Endodermal cell (in vitro differentiated cells): ENCODE data around the gene LAIR1. TPM values are rescaled to one million over a fixed set of nuclear protein-coding genes. Genes with fewer than 3 reads are reported as not detected.
"Not testable (repeated sequence)": the region's sequence is repeated elsewhere in the genome, so short reads cannot be mapped to it uniquely, and the experiment has no call there.

ENCODE experiments used
- DNase-seq: peaks from one replicate; pipeline ENCODE4 v3.0.0-alpha.2; 2017
- H3K27ac ChIP-seq: 2 replicates; pipeline ENCODE4 v1.5.1; 2013; ENCODE audit warnings: mild to moderate bottlenecking, low read depth, low read length, moderate library complexity
- H3K27me3 ChIP-seq: 2 replicates; pipeline ENCODE4 v1.6.1; 2013; ENCODE audit warnings: mild to moderate bottlenecking, low read length, moderate library complexity; ENCODE audit not compliant: insufficient read depth, control insufficient read depth, poor library complexity, severe bottlenecking
- H3K36me3 ChIP-seq: 2 replicates; pipeline ENCODE4 v1.7.0; 2013; ENCODE audit warnings: mild to moderate bottlenecking, low read length, moderate library complexity; ENCODE audit not compliant: control insufficient read depth, insufficient read depth
- H3K4me1 ChIP-seq: one replicate; pipeline ENCODE4 v1.7.0; 2013; ENCODE audit warnings: low read length; ENCODE audit not compliant: control insufficient read depth, insufficient read depth
- H3K4me3 ChIP-seq: 2 replicates; pipeline ENCODE4 v1.5.1; 2013; ENCODE audit warnings: mild to moderate bottlenecking, low read length, moderate library complexity
- H3K9ac ChIP-seq: 2 replicates; pipeline ENCODE4 v1.6.1; 2013; ENCODE audit warnings: mild to moderate bottlenecking, low read length, moderate library complexity; ENCODE audit not compliant: poor library complexity, severe bottlenecking; ENCODE audit errors: extremely low read depth
- H3K9me3 ChIP-seq: 2 replicates; pipeline ENCODE4 v1.6.1; 2013; ENCODE audit warnings: mild to moderate bottlenecking, low read length, moderate library complexity; ENCODE audit not compliant: control insufficient read depth
- H3K27ac Mint-ChIP-seq: 2 replicates; pipeline ENCODE4 v1.8.0; 2020; ENCODE audit warnings: mixed read lengths
- H3K27me3 Mint-ChIP-seq: 2 replicates; pipeline ENCODE4 v1.8.0; 2021; ENCODE audit warnings: mild to moderate bottlenecking, mixed read lengths; ENCODE audit not compliant: insufficient read depth
- H3K36me3 Mint-ChIP-seq: 2 replicates; pipeline ENCODE4 v1.8.0; 2020; ENCODE audit warnings: low read depth, mixed read lengths
- H3K4me1 Mint-ChIP-seq: 2 replicates; pipeline ENCODE4 v1.8.0; 2020; ENCODE audit warnings: mixed read lengths
- H3K4me3 Mint-ChIP-seq: 2 replicates; pipeline ENCODE4 v1.8.0; 2020; ENCODE audit warnings: mild to moderate bottlenecking, moderate library complexity, mixed read lengths
- H3K9me3 Mint-ChIP-seq: 2 replicates; pipeline ENCODE4 v1.8.0; 2020; ENCODE audit warnings: mild to moderate bottlenecking, mixed read lengths
- WGBS, 2 experiments: methylation state at CpG; one replicate each; pipeline versions ENCODE4 v1.1.5 to v1.1.7; 2013; ENCODE audit warnings: missing lambda C conversion rate in 2 of 2, mixed read lengths in 1 of 2; ENCODE audit not compliant: insufficient coverage in 1 of 2, insufficient read length in 1 of 2; 5-methylcytosine and 5-hydroxymethylcytosine counted together
- total RNA-seq, 2 donors: library from RNA; stranded (reverse); fragmentation: NEBNext Ultra II Directional in 1 of 2; extraction: Animal tissue kit (Norgen Biotek cat#: 25700) in 1 of 2; gene quantifications; 2 replicates in 1 of 2; 3 replicates in 1 of 2; pipeline ENCODE4 v1.2.1, GENCODE V29; 2021
- TF ChIP-seq, protein P1 (sequence below): fragments of 200-600 bp; sonication (generic); conservative IDR thresholded peaks from 2 replicates; pipeline ENCODE4 v1.5.0; 2021; ENCODE audit warnings: antibody characterized with exemption, mild to moderate bottlenecking

LAIR1 gene
- total RNA-seq, 2 donors from 2014 or later: not detected

GRCh38 chr19:54376610-54377285 is 12.0 kb upstream of the LAIR1 start:
- TF ChIP-seq, protein P1, sequence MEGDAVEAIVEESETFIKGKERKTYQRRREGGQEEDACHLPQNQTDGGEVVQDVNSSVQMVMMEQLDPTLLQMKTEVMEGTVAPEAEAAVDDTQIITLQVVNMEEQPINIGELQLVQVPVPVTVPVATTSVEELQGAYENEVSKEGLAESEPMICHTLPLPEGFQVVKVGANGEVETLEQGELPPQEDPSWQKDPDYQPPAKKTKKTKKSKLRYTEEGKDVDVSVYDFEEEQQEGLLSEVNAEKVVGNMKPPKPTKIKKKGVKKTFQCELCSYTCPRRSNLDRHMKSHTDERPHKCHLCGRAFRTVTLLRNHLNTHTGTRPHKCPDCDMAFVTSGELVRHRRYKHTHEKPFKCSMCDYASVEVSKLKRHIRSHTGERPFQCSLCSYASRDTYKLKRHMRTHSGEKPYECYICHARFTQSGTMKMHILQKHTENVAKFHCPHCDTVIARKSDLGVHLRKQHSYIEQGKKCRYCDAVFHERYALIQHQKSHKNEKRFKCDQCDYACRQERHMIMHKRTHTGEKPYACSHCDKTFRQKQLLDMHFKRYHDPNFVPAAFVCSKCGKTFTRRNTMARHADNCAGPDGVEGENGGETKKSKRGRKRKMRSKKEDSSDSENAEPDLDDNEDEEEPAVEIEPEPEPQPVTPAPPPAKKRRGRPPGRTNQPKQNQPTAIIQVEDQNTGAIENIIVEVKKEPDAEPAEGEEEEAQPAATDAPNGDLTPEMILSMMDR: no peak
- Histone ChIP-seq H3K4me1 (no peaks in the 10 kb centered on the region), H3K36me3 (no peaks in the 10 kb centered on the region), H3K27ac (no peak overlapping the region), H3K27me3 (no peaks in the 10 kb centered on the region), H3K4me3 (no peak overlapping the region), H3K9ac (no peak overlapping the region), H3K9me3 (no peaks in the 10 kb centered on the region)
- 77 to 86% methylated on average over 8 to 11 of the region's 11 CpGs for WGBS, 2 experiments
- Mint-ChIP-seq H3K4me3 (no peak overlapping the region), H3K9me3 (peaks cover 2% of the 10 kb centered on the region), H3K36me3 (no peaks in the 10 kb centered on the region), H3K27ac (no peak overlapping the region), H3K27me3 (peaks cover 28% of the 10 kb centered on the region), H3K4me1 (no peaks in the 10 kb centered on the region)
- DNase-seq: no peak

DNA sequence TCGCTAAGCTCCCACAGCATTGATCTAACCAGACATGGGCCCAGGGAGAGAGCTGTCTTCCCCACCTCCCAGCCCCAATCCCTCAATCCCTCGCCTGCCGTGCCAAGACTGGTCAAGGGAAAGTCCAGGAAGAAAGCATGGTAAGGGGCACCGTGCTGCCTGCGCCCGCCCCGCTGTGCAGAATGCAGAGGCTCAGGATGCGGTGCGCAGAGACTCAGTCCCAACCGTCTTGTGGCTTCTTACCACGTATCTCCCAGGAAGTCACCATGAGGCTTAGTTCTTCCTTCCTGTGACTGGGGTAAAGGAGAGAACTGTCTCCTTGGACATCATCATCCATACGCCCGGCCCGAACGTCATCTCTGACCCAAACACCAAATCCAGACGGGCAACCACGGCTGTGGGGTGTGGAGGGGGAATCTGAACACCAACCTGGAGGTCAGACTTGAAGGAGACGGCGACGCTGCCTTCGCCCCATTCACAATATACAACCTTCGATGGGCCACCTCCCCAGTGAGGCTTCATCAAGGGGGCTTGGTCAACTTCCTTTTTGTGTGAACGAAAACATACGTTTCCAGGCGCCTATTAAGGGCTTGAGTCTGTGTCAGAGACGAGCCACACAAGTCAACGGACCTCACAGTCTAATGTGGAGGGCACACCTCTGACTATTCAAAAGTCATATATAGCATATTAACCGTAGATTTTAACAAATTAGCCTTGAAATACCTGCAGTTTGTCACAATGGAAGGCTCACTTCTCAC is 10.6 kb upstream of the LAIR1 start:
- H3K27ac Mint-ChIP-seq, H3K9ac ChIP-seq, H3K9me3 Mint-ChIP-seq, H3K36me3 ChIP-seq, H3K9me3 ChIP-seq, H3K4me1 ChIP-seq, H3K27ac ChIP-seq, DNase-seq, H3K4me1 Mint-ChIP-seq, H3K4me3 Mint-ChIP-seq, H3K36me3 Mint-ChIP-seq, H3K4me3 ChIP-seq, H3K27me3 ChIP-seq: not testable (repeated sequence)
- H3K27me3 Mint-ChIP-seq: peaks cover 24% of the 10 kb centered on the region
- WGBS, 2 experiments: 90 to 92% methylated on average over 11 to 23 of the region's 28 CpGs

GRCh38 chr19:54373781-54374631 is 9.3 kb upstream of the LAIR1 start:
- Histone ChIP-seq H3K27ac (no peak overlapping the region), H3K9ac (no peak overlapping the region), H3K4me1 (no peaks in the 10 kb centered on the region), H3K9me3 (no peaks in the 10 kb centered on the region), H3K27me3 (no peaks in the 10 kb centered on the region), H3K36me3 (no peaks in the 10 kb centered on the region), H3K4me3 (no peak overlapping the region)
- H3K27me3 Mint-ChIP-seq: peaks cover 20% of the 10 kb centered on the region
- WGBS, 2 experiments: 91 to 93% methylated on average over 5 to 13 of the region's 16 CpGs
- DNase-seq: no peak
- H3K27ac Mint-ChIP-seq: no peak overlapping the region
- H3K4me1 Mint-ChIP-seq: no peaks in the 10 kb centered on the region
- H3K9me3 Mint-ChIP-seq: peaks cover 2% of the 10 kb centered on the region
- TF ChIP-seq, protein P1: no peak
- no peak overlapping the region for H3K4me3 Mint-ChIP-seq
- no peaks in the 10 kb centered on the region for H3K36me3 Mint-ChIP-seq

GRCh38 chr19:54371453-54371852 is 6.7 kb upstream of the LAIR1 start:
- H3K4me3 ChIP-seq, H3K9me3 Mint-ChIP-seq, H3K36me3 ChIP-seq, H3K9ac ChIP-seq, H3K27ac ChIP-seq, H3K27ac Mint-ChIP-seq, H3K36me3 Mint-ChIP-seq, DNase-seq, H3K4me1 Mint-ChIP-seq, H3K9me3 ChIP-seq, H3K4me3 Mint-ChIP-seq, H3K4me1 ChIP-seq, H3K27me3 ChIP-seq: not testable (repeated sequence)
- 80 to 82% methylated on average over 4 to 5 of the region's 5 CpGs for WGBS, 2 experiments
- peaks cover 16% of the 10 kb centered on the region for H3K27me3 Mint-ChIP-seq

DNA sequence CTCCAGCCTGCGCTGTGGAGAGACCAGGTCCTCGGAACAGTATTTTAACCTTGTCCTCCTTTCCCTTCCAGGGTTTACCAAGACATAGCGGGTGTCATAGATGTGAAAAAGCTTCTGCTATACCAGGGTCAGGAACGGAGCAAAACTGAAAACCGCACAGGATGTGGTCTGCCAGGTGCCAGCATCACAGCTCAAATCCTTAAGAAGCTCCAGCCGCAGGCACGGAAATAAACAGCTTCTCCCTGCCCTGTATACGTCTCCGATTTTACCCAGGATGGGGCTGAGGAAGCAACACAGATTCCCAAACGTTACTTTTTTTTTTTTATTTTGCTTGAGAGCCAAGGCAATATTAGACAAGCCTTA is 5.7 kb upstream of the LAIR1 start:
- not testable (repeated sequence) for H3K4me1 ChIP-seq, H3K4me3 Mint-ChIP-seq, H3K9ac ChIP-seq, H3K27ac Mint-ChIP-seq, H3K36me3 Mint-ChIP-seq, DNase-seq, H3K9me3 ChIP-seq, H3K27ac ChIP-seq, H3K27me3 ChIP-seq, H3K4me1 Mint-ChIP-seq, H3K9me3 Mint-ChIP-seq, H3K4me3 ChIP-seq, H3K36me3 ChIP-seq
- 82 to 85% methylated on average over 5 to 8 of the region's 10 CpGs for WGBS, 2 experiments
- H3K27me3 Mint-ChIP-seq: peaks cover 13% of the 10 kb centered on the region
